Stimulated activated CD8-positive, alpha-beta memory T cell treated with anti-CD3 and anti-CD28 coated beads, Interleukin-4, amount 100 ng/mL, for 4 hours (primary cell): ENCODE measurements around the gene TNIK.

Source experiments
- DNase-seq, 2 donors: peaks; one replicate each; pipeline ENCODE4 v3.0.0-alpha.2; 2020; ENCODE audit warnings: low read depth in 2 of 2, low spot score in 1 of 2

TNIK gene

GRCh38 chr3:171366043-171366442 lies 94.2 kb downstream of the TNIK start:
- DNase-seq = no peak

GRCh38 chr3:171365489-171365888 lies 94.7 kb downstream of the TNIK start:
- DNase-seq = no peak

- no peak for DNase-seq
Observed at GRCh38 chr3:171364500-171364899, 95.7 kb downstream of the TNIK start.

GRCh38 chr3:171363202-171363601 lies 97.0 kb downstream of the TNIK start:
- DNase-seq = no peak

- no peak for DNase-seq
Observed at GRCh38 chr3:171362575-171362974, 97.6 kb downstream of the TNIK start.

- no peak for DNase-seq
Observed at GRCh38 chr3:171358881-171359198, 101.4 kb downstream of the TNIK start.

- no peak for DNase-seq
Observed at GRCh38 chr3:171358181-171358880, 101.9 kb downstream of the TNIK start.

GRCh38 chr3:171357721-171358120 lies 102.5 kb downstream of the TNIK start:
- DNase-seq = no peak

GRCh38 chr3:171356251-171356650 lies 104.0 kb downstream of the TNIK start:
- DNase-seq = no peak

GRCh38 chr3:171354706-171355582 lies 105.3 kb downstream of the TNIK start:
- no peak for DNase-seq

- no peak for DNase-seq
Observed at GRCh38 chr3:171354049-171354705, 106.0 kb downstream of the TNIK start.

- no peak for DNase-seq
Observed at GRCh38 chr3:171353423-171353822, 106.8 kb downstream of the TNIK start.

GRCh38 chr3:171352387-171352935 lies 107.7 kb downstream of the TNIK start:
- DNase-seq = no peak

- no peak for DNase-seq
Observed at GRCh38 chr3:171351676-171352075, 108.5 kb downstream of the TNIK start.

- no peak for DNase-seq
Observed at GRCh38 chr3:171350364-171350763, 109.8 kb downstream of the TNIK start.

GRCh38 chr3:171349392-171349791 lies 110.8 kb downstream of the TNIK start:
- no peak for DNase-seq

GRCh38 chr3:171348121-171348520 lies 112.1 kb downstream of the TNIK start:
- no peak for DNase-seq

- no peak for DNase-seq
Observed at GRCh38 chr3:171347301-171348039, 112.7 kb downstream of the TNIK start.

GRCh38 chr3:171346582-171347300 lies 113.5 kb downstream of the TNIK start:
- DNase-seq = no peak

GRCh38 chr3:171346019-171346418 lies 114.2 kb downstream of the TNIK start:
- no peak for DNase-seq
